ENCODE measurements around the gene ALDH7A1.
"Not testable (repeated sequence)": the region's sequence is repeated elsewhere in the genome, so short reads cannot be mapped to it uniquely, and the experiment has no call there.

The ALDH7A1 gene

GRCh38 chr5:126633552-126633951 is 38.5 kb upstream of the ALDH7A1 start:
- Histone ChIP-seq H3K4me1 (ENCODE audit: control insufficient read depth in 1 of 2, insufficient read depth in 1 of 2, low read depth in 1 of 2, low read length in 1 of 2) (no peaks in the 10 kb centered on the region), H3K4me3 (ENCODE audit: low read depth in 1 of 2, low read length in 1 of 2) (no peak overlapping the region), H3K36me3 (no peaks in the 10 kb centered on the region), H3K9me3 (no peaks in the 10 kb centered on the region), H3K27ac (no peak overlapping the region), H3K27me3 (no peaks in the 10 kb centered on the region)
- TF ChIP-seq CTCF (IDR thresholded peaks at IDR 0.05) = no peak

- Histone ChIP-seq H3K27me3 (no peaks in the 10 kb centered on the region), H3K27ac (no peak overlapping the region), H3K4me1 (ENCODE audit: control insufficient read depth in 1 of 2, insufficient read depth in 1 of 2, low read depth in 1 of 2, low read length in 1 of 2) (no peaks in the 10 kb centered on the region), H3K4me3 (ENCODE audit: low read depth in 1 of 2, low read length in 1 of 2) (no peak overlapping the region), H3K36me3 (no peaks in the 10 kb centered on the region), H3K9me3 (no peaks in the 10 kb centered on the region)
- TF ChIP-seq CTCF (IDR thresholded peaks at IDR 0.05) = no peak
These were observed 36.9 kb upstream of the ALDH7A1 start for GRCh38 chr5:126631920-126632319.

- TF ChIP-seq CTCF (IDR thresholded peaks at IDR 0.05) = no peak
- Histone ChIP-seq H3K36me3 (peaks cover 20% of the 10 kb centered on the region), H3K4me3 (ENCODE audit: low read depth in 1 of 2, low read length in 1 of 2) (no peak overlapping the region), H3K9me3 (no peaks in the 10 kb centered on the region), H3K4me1 (ENCODE audit: control insufficient read depth in 1 of 2, insufficient read depth in 1 of 2, low read depth in 1 of 2, low read length in 1 of 2) (no peaks in the 10 kb centered on the region), H3K27me3 (no peaks in the 10 kb centered on the region), H3K27ac (no peak overlapping the region)
These were observed 33.1 kb upstream of the ALDH7A1 start for GRCh38 chr5:126628102-126628501.

DNA sequence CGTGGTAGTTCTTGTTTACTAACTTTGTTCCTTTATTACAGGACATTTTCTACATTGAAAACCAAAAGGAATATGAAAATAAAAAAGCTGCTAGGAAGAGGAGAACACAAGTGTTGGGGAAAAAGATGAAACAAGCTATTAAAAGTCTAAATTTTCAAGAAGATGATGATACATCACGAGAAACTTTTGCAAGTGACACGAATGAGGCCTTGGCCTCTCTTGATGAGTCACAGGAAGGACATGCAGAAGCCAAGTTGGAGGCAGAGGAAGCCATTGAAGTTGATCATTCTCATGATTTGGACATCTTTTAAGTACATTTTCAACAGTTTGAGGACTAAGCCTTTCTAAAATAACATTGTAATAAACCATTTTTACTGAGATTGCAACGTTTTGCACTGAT is 29.5 kb upstream of the ALDH7A1 start:
- H3K27ac ChIP-seq = no peak overlapping the region

GRCh38 chr5:126619781-126620180 is 24.8 kb upstream of the ALDH7A1 start:
- H3K27me3 ChIP-seq = no peaks in the 10 kb centered on the region
- no peak for TF ChIP-seq CTCF (IDR thresholded peaks at IDR 0.05)
- no peaks in the 10 kb centered on the region for H3K4me1 ChIP-seq (ENCODE audit: control insufficient read depth in 1 of 2, insufficient read depth in 1 of 2, low read depth in 1 of 2, low read length in 1 of 2)
- peaks cover 43% of the 10 kb centered on the region for H3K36me3 ChIP-seq
- no peak overlapping the region for H3K4me3 ChIP-seq (ENCODE audit: low read depth in 1 of 2, low read length in 1 of 2)
- H3K9me3 ChIP-seq = no peaks in the 10 kb centered on the region
- no peak overlapping the region for H3K27ac ChIP-seq

More for the DNA sequence above, 29.5 kb upstream of the ALDH7A1 start:
- H3K36me3 ChIP-seq = peaks cover 35% of the 10 kb centered on the region
- no peaks in the 10 kb centered on the region for H3K4me1 ChIP-seq (ENCODE audit: control insufficient read depth in 1 of 2, insufficient read depth in 1 of 2, low read depth in 1 of 2, low read length in 1 of 2)
- no peak for TF ChIP-seq CTCF (IDR thresholded peaks at IDR 0.05)
- no peaks in the 10 kb centered on the region for H3K27me3 ChIP-seq
- H3K4me3 ChIP-seq (ENCODE audit: low read depth in 1 of 2, low read length in 1 of 2) = no peak overlapping the region
- no peaks in the 10 kb centered on the region for H3K9me3 ChIP-seq

DNA sequence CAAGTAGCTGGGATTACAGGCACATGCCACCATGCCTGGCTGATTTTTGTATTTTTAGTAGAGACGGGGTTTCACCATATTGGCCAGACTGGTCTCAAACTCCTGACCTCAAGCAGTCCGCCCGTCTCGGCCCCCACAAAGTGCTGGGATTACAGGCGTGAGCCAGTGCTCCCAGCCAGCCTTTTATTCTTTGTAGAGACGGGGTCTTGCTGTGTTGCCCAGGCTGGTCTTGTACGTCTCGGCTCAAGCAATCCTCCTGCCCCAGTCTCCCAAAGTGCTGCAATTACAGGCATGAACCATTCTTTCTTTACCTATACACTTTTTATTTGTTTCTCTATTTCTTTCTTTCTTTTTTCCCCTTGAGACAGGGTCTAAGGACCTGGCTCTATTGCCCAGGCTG is 22.6 kb upstream of the ALDH7A1 start:
- not testable (repeated sequence) for H3K27me3 ChIP-seq; H3K27ac ChIP-seq; H3K4me3 ChIP-seq (ENCODE audit: low read depth in 1 of 2, low read length in 1 of 2); H3K4me1 ChIP-seq (ENCODE audit: control insufficient read depth in 1 of 2, insufficient read depth in 1 of 2, low read depth in 1 of 2, low read length in 1 of 2); H3K9me3 ChIP-seq
- peaks cover 47% of the 10 kb centered on the region for H3K36me3 ChIP-seq
